HEK293 (cell line): Measurements from ENCODE around the gene HS3ST3A1.

ENCODE experiments used
- CTCF ChIA-PET: fragments of 350-600 bp; formaldehyde crosslinking; extraction: SDS; loops from one replicate; lab custom pipeline; 2021; ENCODE audit warnings: antibody characterized with exemption; lab: Yijun Ruan, JAX
- POLR2A ChIA-PET: fragments of 300-600 bp; formaldehyde crosslinking; extraction: SDS; loops from one replicate; lab custom pipeline; 2020; ENCODE audit warnings: antibody characterized with exemption, inconsistent platforms; lab: Yijun Ruan, JAX
- H3K27ac ChIP-seq: fragments of 200-500 bp; sonication (Bioruptor generic); 2 replicates; pipeline ENCODE4 v1.5.1; 2014; ENCODE audit warnings: low read depth, low read length, control low read depth, inconsistent platforms; ENCODE audit errors: extremely low read depth
- H3K36me3 ChIP-seq, 2 experiments: fragments of 200-500 bp in 1 of 2; sonication (Bioruptor generic) in 1 of 2; 1 replicate in 1 of 2; 2 replicates in 1 of 2; pipeline ENCODE4 v1.5.1; 2014 to 2017; ENCODE audit warnings: inconsistent platforms in 2 of 2, low read length in 2 of 2; ENCODE audit not compliant: control insufficient read depth in 2 of 2, insufficient read depth in 1 of 2
- H3K4me1 ChIP-seq: fragments of 200-500 bp; sonication (Bioruptor generic); 2 replicates; pipeline ENCODE4 v1.5.1; 2014; ENCODE audit warnings: mild to moderate bottlenecking, low read length, inconsistent platforms; ENCODE audit not compliant: control insufficient read depth, insufficient read depth
- H3K4me3 ChIP-seq: 2 replicates; pipeline ENCODE4 v1.5.1; 2011; ENCODE audit warnings: low read depth, mild to moderate bottlenecking, control low read depth, low read length, moderate library complexity
- H3K9me3 ChIP-seq: fragments of 200-500 bp; sonication (Bioruptor generic); 2 replicates; pipeline ENCODE4 v1.5.1; 2014; ENCODE audit warnings: low read depth, low read length, inconsistent platforms; ENCODE audit not compliant: control insufficient read depth, insufficient read depth
- BCL11A ChIP-seq: fragments of 450-650 bp; formaldehyde crosslinking; IDR thresholded peaks from 2 replicates; pipeline ENCODE4 v1.5.1; 2016; ENCODE audit warnings: low read depth, missing biosample characterization, missing genetic modification characterization
- HIC1 ChIP-seq: fragments of 450-650 bp; formaldehyde crosslinking; IDR thresholded peaks from 2 replicates; pipeline ENCODE4 v1.5.1; 2016; ENCODE audit warnings: missing biosample characterization, missing genetic modification characterization
- HOXD13 ChIP-seq: sonication (generic); formaldehyde crosslinking; IDR thresholded peaks from 2 replicates; pipeline ENCODE4 v1.8.0; 2022; ENCODE audit warnings: missing genetic modification reagents, borderline replicate concordance
- KLF16 ChIP-seq: fragments of 450-650 bp; formaldehyde crosslinking; IDR thresholded peaks from 2 replicates; pipeline ENCODE4 v1.5.1; 2017; ENCODE audit warnings: missing biosample characterization, missing genetic modification characterization
- MEIS1 ChIP-seq: sonication (generic); formaldehyde crosslinking; IDR thresholded peaks from 2 replicates; pipeline ENCODE4 v1.8.1; 2022; ENCODE audit warnings: missing genetic modification reagents, mild to moderate bottlenecking, borderline replicate concordance
- MZF1 ChIP-seq: fragments of 450-650 bp; formaldehyde crosslinking; IDR thresholded peaks from 2 replicates; pipeline ENCODE4 v1.5.1; 2017; ENCODE audit warnings: missing biosample characterization, missing genetic modification characterization, borderline replicate concordance
- REPIN1 ChIP-seq: fragments of 450-650 bp; formaldehyde crosslinking; IDR thresholded peaks from 2 replicates; pipeline ENCODE4 v1.5.1; 2017; ENCODE audit warnings: missing biosample characterization, missing genetic modification characterization, low read depth
- SP2 ChIP-seq: fragments of 450-650 bp; formaldehyde crosslinking; IDR thresholded peaks from 2 replicates; pipeline ENCODE4 v1.5.1; 2016; ENCODE audit warnings: missing biosample characterization, missing genetic modification characterization
- TCF7L2 ChIP-seq: IDR thresholded peaks from 2 replicates; pipeline ENCODE4 v1.6.1; 2011; ENCODE audit warnings: low read depth, mild to moderate bottlenecking, inconsistent platforms, low read length, moderate library complexity, borderline replicate concordance
- WT1 ChIP-seq: fragments of 450-650 bp; formaldehyde crosslinking; IDR thresholded peaks from 2 replicates; pipeline ENCODE4 v1.5.1; 2016; ENCODE audit warnings: missing biosample characterization, missing genetic modification characterization
- ZBTB10 ChIP-seq: fragments of 450-650 bp; formaldehyde crosslinking; IDR thresholded peaks from 2 replicates; pipeline ENCODE4 v1.5.1; 2016; ENCODE audit warnings: missing biosample characterization, missing genetic modification characterization
- ZNF155 ChIP-seq: fragments of 450-650 bp; formaldehyde crosslinking; IDR thresholded peaks from 2 replicates; pipeline ENCODE4 v1.5.1; 2016; ENCODE audit warnings: missing biosample characterization, missing genetic modification characterization
- ZNF174 ChIP-seq: fragments of 450-650 bp; formaldehyde crosslinking; IDR thresholded peaks from 2 replicates; pipeline ENCODE4 v1.5.0; 2017; ENCODE audit warnings: missing biosample characterization, mild to moderate bottlenecking, missing genetic modification characterization
- ZNF23 ChIP-seq: fragments of 450-650 bp; formaldehyde crosslinking; IDR thresholded peaks from 2 replicates; pipeline ENCODE4 v1.5.1; 2016; ENCODE audit warnings: missing biosample characterization, missing genetic modification characterization, borderline replicate concordance
- ZNF280C ChIP-seq: fragments of 450-650 bp; formaldehyde crosslinking; IDR thresholded peaks from 2 replicates; pipeline ENCODE4 v1.5.1; 2016; ENCODE audit warnings: missing biosample characterization, missing genetic modification characterization
- ZNF324 ChIP-seq: fragments of 450-650 bp; formaldehyde crosslinking; IDR thresholded peaks from 2 replicates; pipeline ENCODE4 v1.5.1; 2016; ENCODE audit warnings: missing biosample characterization, missing genetic modification characterization
- ZNF335 ChIP-seq: fragments of 450-650 bp; formaldehyde crosslinking; conservative IDR thresholded peaks from 2 replicates; pipeline ENCODE4 v1.5.1; 2016; ENCODE audit warnings: missing biosample characterization, missing genetic modification characterization
- ZNF341 ChIP-seq: fragments of 450-650 bp; formaldehyde crosslinking; IDR thresholded peaks from 2 replicates; pipeline ENCODE4; 2016; ENCODE audit warnings: low read depth, missing biosample characterization, missing genetic modification characterization
- ZNF37A ChIP-seq: fragments of 450-650 bp; IDR thresholded peaks from 2 replicates; pipeline ENCODE4 v1.5.1; 2018; ENCODE audit warnings: missing biosample characterization, missing genetic modification characterization
- ZNF433 ChIP-seq: fragments of 450-650 bp; formaldehyde crosslinking; IDR thresholded peaks from 2 replicates; pipeline ENCODE4 v1.5.1; 2016; ENCODE audit warnings: missing biosample characterization, missing genetic modification characterization, low read depth
- ZNF510 ChIP-seq: fragments of 450-650 bp; formaldehyde crosslinking; IDR thresholded peaks from 2 replicates; pipeline ENCODE4 v1.5.1; 2018; ENCODE audit warnings: mild to moderate bottlenecking, missing genetic modification characterization, missing biosample characterization; ENCODE audit not compliant: insufficient replicate concordance
- ZNF513 ChIP-seq: fragments of 450-650 bp; IDR thresholded peaks from 2 replicates; pipeline ENCODE4 v1.5.1; 2018; ENCODE audit warnings: missing biosample characterization, missing genetic modification characterization
- ZNF530 ChIP-seq: fragments of 450-650 bp; formaldehyde crosslinking; IDR thresholded peaks from 2 replicates; pipeline ENCODE4 v1.5.1; 2016; ENCODE audit warnings: low read depth, missing biosample characterization, missing genetic modification characterization
- ZNF555 ChIP-seq: fragments of 450-650 bp; formaldehyde crosslinking; conservative IDR thresholded peaks from 2 replicates; pipeline ENCODE4 v1.5.1; 2017; ENCODE audit warnings: missing biosample characterization, mild to moderate bottlenecking, missing genetic modification characterization, inconsistent platforms
- ZNF621 ChIP-seq: fragments of 450-650 bp; formaldehyde crosslinking; IDR thresholded peaks from 2 replicates; pipeline ENCODE4 v1.5.1; 2017; ENCODE audit warnings: missing biosample characterization, missing genetic modification characterization
- ZNF623 ChIP-seq: fragments of 450-650 bp; formaldehyde crosslinking; IDR thresholded peaks from 2 replicates; pipeline ENCODE4 v1.5.1; 2016; ENCODE audit warnings: missing biosample characterization, missing genetic modification characterization
- ZNF776 ChIP-seq: fragments of 450-650 bp; formaldehyde crosslinking; IDR thresholded peaks from 2 replicates; pipeline ENCODE4 v1.5.0; 2017; ENCODE audit warnings: missing biosample characterization, missing genetic modification characterization, borderline replicate concordance
- ZSCAN16 ChIP-seq: fragments of 450-650 bp; formaldehyde crosslinking; IDR thresholded peaks from 2 replicates; pipeline ENCODE4 v1.5.1; 2016; ENCODE audit warnings: missing biosample characterization, missing genetic modification characterization

The HS3ST3A1 gene

GRCh38 chr17:13462673-13463124 lies 139.0 kb downstream of the HS3ST3A1 start:
- Histone ChIP-seq H3K27ac (no peak overlapping the region), H3K4me3 (no peak overlapping the region), H3K4me1 (no peaks in the 10 kb centered on the region), H3K9me3 (no peaks in the 10 kb centered on the region), H3K36me3 (no peaks in the 10 kb centered on the region)
- POLR2A ChIA-PET: no interaction called here
- TF ChIP-seq ZNF23 (tag by site-specific recombination) (no peak), ZNF776 (tag by site-specific recombination) (no peak), MEIS1 (CRISPR knock-in tag) (no peak), ZNF280C (tag by site-specific recombination) (no peak), ZNF324 (tag by site-specific recombination) (no peak), WT1 (no peak), ZNF621 (tag by site-specific recombination) (no peak), ZNF433 (no peak), ZNF510 (tag by site-specific recombination) (no peak), ZNF513 (tag by site-specific recombination) (no peak), ZSCAN16 (tag by site-specific recombination) (no peak), HOXD13 (CRISPR knock-in tag) (no peak), KLF16 (tag by site-specific recombination) (no peak), ZNF335 (tag by site-specific recombination) (no peak), ZNF155 (tag by site-specific recombination) (no peak), TCF7L2 (no peak), BCL11A (tag by site-specific recombination) (no peak), ZBTB10 (tag by site-specific recombination) (no peak)
- CTCF ChIA-PET: interaction anchor here (0.6 to 1.1 kb wide), 3 partner anchors 9 to 981 kb away, joined by 3 read pairs; no protein-coding TSS in a partner anchor

GRCh38 chr17:13462146-13462545 lies 139.6 kb downstream of the HS3ST3A1 start:
- CTCF ChIA-PET: no interaction called here
- POLR2A ChIA-PET: no interaction called here
- TF ChIP-seq MZF1 (tag by site-specific recombination): no peak
- TF ChIP-seq ZNF341 (tag by site-specific recombination): no peak
- TF ChIP-seq REPIN1 (tag by site-specific recombination): no peak
- TF ChIP-seq ZNF174 (tag by site-specific recombination): no peak
- TF ChIP-seq ZNF555: no peak
- TF ChIP-seq SP2 (tag by site-specific recombination): no peak
- no peak for TF ChIP-seq ZNF623 (tag by site-specific recombination)
- no peak for TF ChIP-seq HIC1 (tag by site-specific recombination)
- no peak for TF ChIP-seq ZNF530 (tag by site-specific recombination)
- no peak for TF ChIP-seq ZNF510 (tag by site-specific recombination)
- TF ChIP-seq ZNF37A (tag by site-specific recombination): no peak

More at GRCh38 chr17:13462146-13462545, 139.6 kb downstream of the HS3ST3A1 start:
- H3K9me3 ChIP-seq: no peaks in the 10 kb centered on the region
- no peak overlapping the region for H3K4me3 ChIP-seq
- no peaks in the 10 kb centered on the region for H3K4me1 ChIP-seq
- H3K27ac ChIP-seq: no peak overlapping the region
- H3K36me3 ChIP-seq: no peaks in the 10 kb centered on the region
